Calu3 (cell line): ENCODE data around the gene FBXW7. TPM values are rescaled to one million over a fixed set of nuclear protein-coding genes. Genes with fewer than 3 reads are reported as not detected.

Experiments
- BruUV-seq: library from RNA; stranded (reverse); fragments of 400-500 nt; replicated peaks from 2 replicates; lab custom pipeline; 2021; lab: Mats Ljungman, UMichigan
- CTCF ChIA-PET: fragments of 300-600 bp; sonication (Branson Sonifier 250); formaldehyde crosslinking; loops from one replicate; lab custom pipeline; 2022; ENCODE audit warnings: antibody characterized with exemption; lab: Charles Lee
- DNase-seq: peaks from one replicate; pipeline ENCODE4 v3.0.0; 2022
- H3K27ac Mint-ChIP-seq: one replicate; pipeline ENCODE4 v1.8.0; 2022; ENCODE audit warnings: mixed read lengths; ENCODE audit not compliant: unreplicated experiment
- H3K27me3 Mint-ChIP-seq: one replicate; pipeline ENCODE4 v1.8.0; 2022; ENCODE audit warnings: mixed read lengths; ENCODE audit not compliant: unreplicated experiment
- H3K36me3 Mint-ChIP-seq: one replicate; pipeline ENCODE4 v1.8.0; 2022; ENCODE audit warnings: mild to moderate bottlenecking, moderate library complexity, mixed read lengths; ENCODE audit not compliant: insufficient read depth, unreplicated experiment
- H3K4me1 Mint-ChIP-seq: one replicate; pipeline ENCODE4 v1.8.0; 2022; ENCODE audit warnings: mild to moderate bottlenecking, low read depth, mixed read lengths; ENCODE audit not compliant: unreplicated experiment
- H3K4me3 Mint-ChIP-seq: one replicate; pipeline ENCODE4 v1.8.0; 2022; ENCODE audit warnings: mild to moderate bottlenecking, low read depth, moderate library complexity, mixed read lengths; ENCODE audit not compliant: unreplicated experiment
- H3K9me3 Mint-ChIP-seq: one replicate; pipeline ENCODE4 v1.8.0; 2022; ENCODE audit warnings: low read depth, mixed read lengths; ENCODE audit not compliant: unreplicated experiment
- CTCF ChIP-seq: fragments of 200-600 bp; IDR thresholded peaks from one replicate; pipeline ENCODE4 v1.8.0; 2022; ENCODE audit warnings: antibody characterized with exemption; ENCODE audit not compliant: unreplicated experiment
- intact Hi-C: fragments of 100-400 bp; cut with micrococcal nuclease; formaldehyde crosslinking; loops from one replicate; pipeline ENCODE4 v1.10.0; 2022; ENCODE audit not compliant: unreplicated experiment
- total RNA-seq: library from RNA; stranded (reverse); gene quantifications from 2 replicates; pipeline ENCODE4 v1.2.3, GENCODE V29; 2022

FBXW7 gene
- total RNA-seq, 1 experiment from 2014 or later, result 38.7 TPM

- no TSS peak for BruUV-seq
- intact Hi-C loops, result no loop called here
- Mint-ChIP-seq H3K27me3 (no peaks in the 10 kb centered on the region), H3K9me3 (no peaks in the 10 kb centered on the region), H3K4me3 (no peak overlapping the region), H3K27ac (no peak overlapping the region), H3K36me3 (peaks cover 9% of the 10 kb centered on the region), H3K4me1 (no peaks in the 10 kb centered on the region)
- DNase-seq, result no peak
- no peak for TF ChIP-seq CTCF
- CTCF ChIA-PET, result no interaction called here
Measured at GRCh38 chr4:152325831-152326230, 210.1 kb downstream of the FBXW7 start.

- no peak overlapping the region for H3K27ac Mint-ChIP-seq
- CTCF ChIA-PET, result no interaction called here
- intact Hi-C loops, result no loop called here
- H3K36me3 Mint-ChIP-seq, result peaks cover 9% of the 10 kb centered on the region
- no peaks in the 10 kb centered on the region for H3K4me1 Mint-ChIP-seq
- H3K9me3 Mint-ChIP-seq, result no peaks in the 10 kb centered on the region
- BruUV-seq, result no TSS peak
- no peaks in the 10 kb centered on the region for H3K27me3 Mint-ChIP-seq
- TF ChIP-seq CTCF, result no peak
- H3K4me3 Mint-ChIP-seq, result no peak overlapping the region
- DNase-seq, result no peak
Measured at GRCh38 chr4:152323221-152323620, 212.7 kb downstream of the FBXW7 start.

GRCh38 chr4:152322656-152323055 lies 213.2 kb downstream of the FBXW7 start:
- CTCF ChIA-PET, result interaction anchor here (0.5 to 0.6 kb wide), 4 partner anchors 19 to 136 kb away, joined by 3 to 4 read pairs (median 4); no protein-coding TSS in a partner anchor
- no peak for DNase-seq
- H3K27me3 Mint-ChIP-seq, result no peaks in the 10 kb centered on the region
- no peak for TF ChIP-seq CTCF
- H3K9me3 Mint-ChIP-seq, result no peaks in the 10 kb centered on the region
- BruUV-seq, result TSS peak; percentile 26
- H3K4me1 Mint-ChIP-seq, result no peaks in the 10 kb centered on the region
- peaks cover 9% of the 10 kb centered on the region for H3K36me3 Mint-ChIP-seq
- no peak overlapping the region for H3K4me3 Mint-ChIP-seq
- intact Hi-C loops, result no loop called here
- no peak overlapping the region for H3K27ac Mint-ChIP-seq

GRCh38 chr4:152321923-152322322 lies 214.0 kb downstream of the FBXW7 start:
- Mint-ChIP-seq H3K36me3 (peaks cover 9% of the 10 kb centered on the region), H3K4me3 (no peak overlapping the region), H3K27ac (no peak overlapping the region), H3K9me3 (no peaks in the 10 kb centered on the region), H3K4me1 (no peaks in the 10 kb centered on the region), H3K27me3 (no peaks in the 10 kb centered on the region)
- intact Hi-C loops, result no loop called here
- no TSS peak for BruUV-seq
- no peak for DNase-seq
- no peak for TF ChIP-seq CTCF
- CTCF ChIA-PET, result interaction anchor here (0.6 kb wide), 3 partner anchors 18 to 135 kb away, joined by 3 to 4 read pairs (median 3); no protein-coding TSS in a partner anchor
